A549 (cell line): ENCODE data around the gene RNF14. TPM values are rescaled to one million over a fixed set of nuclear protein-coding genes. Genes with fewer than 3 reads are reported as not detected.

Source experiments
- ATAC-seq, 2 experiments: fragments of 200-7000 bp in 1 of 2; fragments of >200 bp in 1 of 2; cut with Nextera tagmentation in 1 of 2; cut with Tn5 transposase in 1 of 2; 3 replicates each; pipeline versions ENCODE4 v1.8.0 to v1.9.1; 2018 to 2020; ENCODE audit warnings: mild to moderate bottlenecking in 1 of 2, moderate library complexity in 1 of 2
- CTCF ChIA-PET: fragments of 300-600 bp; sonication (Branson Sonifier 250); formaldehyde crosslinking; extraction: SDS; loops from one replicate; lab custom pipeline; 2021; ENCODE audit warnings: antibody characterized with exemption, inconsistent platforms; lab: Yijun Ruan, JAX
- POLR2A ChIA-PET: fragments of 350-600 bp; formaldehyde crosslinking; extraction: SDS; loops from one replicate; lab custom pipeline; 2021; ENCODE audit warnings: antibody characterized with exemption, inconsistent platforms; lab: Yijun Ruan, JAX
- DNase-seq, 2 experiments: peaks; one replicate each; pipeline versions ENCODE4 v3.0.0 to v3.0.0-alpha.2; 2011 to 2016; ENCODE audit warnings: low read depth in 1 of 2, low spot score in 1 of 2
- FAIRE-seq: peaks from 2 replicates; lab custom pipeline; 2011; peaks lifted over from hg19 to GRCh38; lab: Jason Lieb, UNC
- H3K27ac ChIP-seq, 2 experiments: fragments of >200 bp; sonication (Bioruptor Twin); formaldehyde crosslinking; 3 replicates each; pipeline ENCODE4 v1.5.1; 2016 to 2017
- H3K4me1 ChIP-seq: fragments of >200 bp; sonication (Bioruptor Twin); formaldehyde crosslinking; 3 replicates; pipeline ENCODE4 v1.6.1; 2016
- H3K4me2 ChIP-seq: fragments of >200 bp; sonication (Bioruptor Twin); formaldehyde crosslinking; 3 replicates; pipeline ENCODE4 v1.6.1; 2016
- H3K4me3 ChIP-seq: fragments of >200 bp; sonication (Bioruptor Twin); formaldehyde crosslinking; 3 replicates; pipeline ENCODE4 v1.5.1; 2016
- H3K9me3 ChIP-seq: fragments of >200 bp; sonication (Bioruptor Twin); formaldehyde crosslinking; 3 replicates; pipeline ENCODE4 v1.6.1; 2016
- CBX2 ChIP-seq: fragments of 200-600 bp; sonication (generic); IDR thresholded peaks from 2 replicates; pipeline ENCODE4 v1.6.1; 2016; ENCODE audit warnings: low read depth, mild to moderate bottlenecking, borderline replicate concordance
- CEBPB ChIP-seq, 2 experiments: fragments of >200 bp in 1 of 2; sonication (Bioruptor Twin) in 1 of 2; formaldehyde crosslinking in 1 of 2; IDR thresholded peaks; 2 replicates each; pipeline ENCODE4 v1.6.1; 2012 to 2016
- EHF ChIP-seq: fragments of 250-450 bp; sonication (Bioruptor Pico); IDR thresholded peaks from 2 replicates; pipeline ENCODE4 v1.5.0; 2020; ENCODE audit warnings: mild to moderate bottlenecking
- EHMT2 ChIP-seq: fragments of 200-600 bp; sonication (generic); IDR thresholded peaks from 2 replicates; pipeline ENCODE4 v1.6.1; 2016; ENCODE audit warnings: antibody characterized with exemption, low read depth, mild to moderate bottlenecking, moderate library complexity
- ESRRA ChIP-seq: fragments of 150-350 bp; IDR thresholded peaks from 2 replicates; pipeline ENCODE4 v1.6.1; 2014; ENCODE audit warnings: mild to moderate bottlenecking, low read length, borderline replicate concordance
- FOSL2 ChIP-seq, 2 experiments: fragments of 450-650 bp in 1 of 2; fragments of >200 bp in 1 of 2; sonication (Bioruptor Twin) in 1 of 2; formaldehyde crosslinking; IDR thresholded peaks; 2 replicates each; pipeline versions ENCODE4 v1.5.0 to v1.6.1; 2016 to 2020; ENCODE audit warnings: mild to moderate bottlenecking in 1 of 2, moderate library complexity in 1 of 2
- HOXA7 ChIP-seq: fragments of 250-450 bp; sonication (Bioruptor Pico); IDR thresholded peaks from 2 replicates; pipeline ENCODE4 v1.5.0; 2020; ENCODE audit warnings: mild to moderate bottlenecking, moderate library complexity
- HOXB13 ChIP-seq: fragments of 250-450 bp; sonication (Bioruptor Pico); IDR thresholded peaks from 2 replicates; pipeline ENCODE4 v1.5.0; 2020; ENCODE audit warnings: low read depth, mild to moderate bottlenecking, moderate library complexity
- MAFK ChIP-seq: fragments of 450-650 bp; IDR thresholded peaks from 2 replicates; pipeline ENCODE4 v1.6.1; 2014; ENCODE audit not compliant: partially characterized antibody
- NFE2L2 ChIP-seq: fragments of 150-350 bp; conservative IDR thresholded peaks from 2 replicates; pipeline ENCODE4 v1.6.1; 2014; ENCODE audit warnings: low read length
- POLR2A ChIP-seq: IDR thresholded peaks from 2 replicates; pipeline ENCODE4 v1.6.1; 2012; ENCODE audit warnings: mild to moderate bottlenecking, low read length
- RAD21 ChIP-seq, 2 experiments: fragments of >200 bp in 1 of 2; sonication (Bioruptor Twin) in 1 of 2; formaldehyde crosslinking in 1 of 2; IDR thresholded peaks in 1 of 2; conservative IDR thresholded peaks in 1 of 2; 2 replicates in 1 of 2; 3 replicates in 1 of 2; pipeline ENCODE4 v1.6.1; 2012 to 2018; ENCODE audit warnings: inconsistent platforms in 1 of 2
- RNF2 ChIP-seq: fragments of 200-600 bp; sonication (generic); IDR thresholded peaks from 2 replicates; pipeline ENCODE4 v1.6.1; 2016; ENCODE audit warnings: low read depth, mild to moderate bottlenecking, antibody characterized with exemption, moderate library complexity, borderline replicate concordance
- SMC3 ChIP-seq: fragments of >200 bp; sonication (Bioruptor Twin); formaldehyde crosslinking; IDR thresholded peaks from 3 replicates; pipeline ENCODE4 v1.6.1; 2018; ENCODE audit warnings: inconsistent platforms
- SREBF2 ChIP-seq: fragments of 450-650 bp; IDR thresholded peaks from 2 replicates; pipeline ENCODE4 v1.6.1; 2014; ENCODE audit warnings: mild to moderate bottlenecking, moderate library complexity
- ZC3H11A ChIP-seq: fragments of 450-650 bp; IDR thresholded peaks from 2 replicates; pipeline ENCODE4 v1.6.1; 2014; ENCODE audit warnings: antibody characterized with exemption, mild to moderate bottlenecking
- WGBS: methylation state at CpG from one replicate; pipeline ENCODE4 v1.1.6; 2017; ENCODE audit errors: missing lambda C conversion rate; 5-methylcytosine and 5-hydroxymethylcytosine counted together
- polyA plus RNA-seq, 4 experiments: library from polyadenylated mRNA; depleted of rRNA in 3 of 4; stranded (reverse); fragments of >200 nt; fragmentation: RNase III in 1 of 4; extraction: RNeasy Plus Mini Kit Qiagen cat#74134 plus additional on column Dnase treatment in 1 of 4; gene quantifications; 2 replicates in 3 of 4; 3 replicates in 1 of 4; pipeline ENCODE4 v1.2.3, GENCODE V29; 2011 to 2017
- TF ChIP-seq, protein P1 (sequence below): fragments of >200 bp; sonication (Bioruptor Twin); formaldehyde crosslinking; IDR thresholded peaks from 3 replicates; pipeline ENCODE4 v1.5.1; 2016

Gene RNF14
- polyA plus RNA-seq, 2 of the 4 experiments (the other 2 are of a cell fraction) = 43.2 to 47.4 TPM

- TF ChIP-seq MAFK (no peak), HOXA7 (CRISPR knock-in tag) (no peak)
- FAIRE-seq = no peak
- no peak overlapping the region for H3K4me3 ChIP-seq
- no peaks in the 10 kb centered on the region for H3K4me1 ChIP-seq
- no peak overlapping the region for H3K27ac ChIP-seq
- no peak for ATAC-seq
- DNase-seq = no peak
- no peak overlapping the region for H3K4me2 ChIP-seq
- ChIA-PET POLR2A (no interaction called here), CTCF (interaction anchor here (1.0 to 2.7 kb wide), 5 partner anchors 10 to 321 kb away, joined by 3 to 14 read pairs (median 5); no protein-coding TSS in a partner anchor)
- no peaks in the 10 kb centered on the region for H3K9me3 ChIP-seq
Measured at GRCh38 chr5:141986072-141986471, 17.2 kb downstream of the RNF14 start.

GRCh38 chr5:141989720-141990119, 20.8 kb downstream of the RNF14 start:
- 93% methylated on average over 1 of the region's 1 CpG for WGBS
- POLR2A ChIA-PET = interaction anchor here (0.7 to 2.2 kb wide), 3 partner anchors 19 to 23 kb away, joined by 3 to 7 read pairs (median 6); partner anchors contain the start of genes GNPDA1 and RNF14
- DNase-seq (no peak), ATAC-seq (no peak), FAIRE-seq (no peak)
- Histone ChIP-seq H3K4me1 (no peaks in the 10 kb centered on the region), H3K27ac (no peak overlapping the region), H3K4me3 (no peak overlapping the region), H3K9me3 (no peaks in the 10 kb centered on the region), H3K4me2 (no peak overlapping the region)
- CTCF ChIA-PET = interaction anchor here (0.7 to 6.2 kb wide), 12 partner anchors 9 to 666 kb away, joined by 3 to 97 read pairs (median 8); partner anchors contain the start of genes GNPDA1 and RNF14
- TF ChIP-seq ZC3H11A (no peak), EHMT2 (no peak)

- Histone ChIP-seq H3K4me3 (no peak overlapping the region), H3K4me1 (no peaks in the 10 kb centered on the region), H3K27ac (no peak overlapping the region), H3K9me3 (no peaks in the 10 kb centered on the region), H3K4me2 (no peak overlapping the region)
- ATAC-seq (peak; percentile 74 to 93; a peak in 4 of 6 replicates), FAIRE-seq (peak; percentile 92), DNase-seq (peak; percentile 64)
- WGBS = 6% methylated on average over 2 of the region's 2 CpGs
- ChIA-PET POLR2A (interaction anchor here (1.2 kb wide), 1 partner anchor 23 kb away, joined by 5 read pairs; the partner anchor contains the start of gene RNF14), CTCF (interaction anchor here (0.6 to 6.2 kb wide), 20 partner anchors 8 to 896 kb away, joined by 3 to 97 read pairs (median 5); partner anchors contain the start of genes GNPDA1 and RNF14)
- TF ChIP-seq FOSL2 (IDR thresholded peaks at IDR 0.05) = no peak
- TF ChIP-seq FOSL2 (CRISPR knock-in tag; IDR thresholded peaks at IDR 0.05) = no peak
- TF ChIP-seq SMC3 = peak; percentile 70
- no peak for TF ChIP-seq NFE2L2
- no peak for TF ChIP-seq CEBPB (IDR thresholded peaks at IDR 0.05)
- no peak for TF ChIP-seq RNF2
- TF ChIP-seq EHMT2 = no peak
- TF ChIP-seq EHF (CRISPR knock-in tag) = no peak
- no peak for TF ChIP-seq SREBF2
- TF ChIP-seq HOXA7 (CRISPR knock-in tag) = no peak
- no peak for TF ChIP-seq ESRRA
- TF ChIP-seq, protein P1, sequence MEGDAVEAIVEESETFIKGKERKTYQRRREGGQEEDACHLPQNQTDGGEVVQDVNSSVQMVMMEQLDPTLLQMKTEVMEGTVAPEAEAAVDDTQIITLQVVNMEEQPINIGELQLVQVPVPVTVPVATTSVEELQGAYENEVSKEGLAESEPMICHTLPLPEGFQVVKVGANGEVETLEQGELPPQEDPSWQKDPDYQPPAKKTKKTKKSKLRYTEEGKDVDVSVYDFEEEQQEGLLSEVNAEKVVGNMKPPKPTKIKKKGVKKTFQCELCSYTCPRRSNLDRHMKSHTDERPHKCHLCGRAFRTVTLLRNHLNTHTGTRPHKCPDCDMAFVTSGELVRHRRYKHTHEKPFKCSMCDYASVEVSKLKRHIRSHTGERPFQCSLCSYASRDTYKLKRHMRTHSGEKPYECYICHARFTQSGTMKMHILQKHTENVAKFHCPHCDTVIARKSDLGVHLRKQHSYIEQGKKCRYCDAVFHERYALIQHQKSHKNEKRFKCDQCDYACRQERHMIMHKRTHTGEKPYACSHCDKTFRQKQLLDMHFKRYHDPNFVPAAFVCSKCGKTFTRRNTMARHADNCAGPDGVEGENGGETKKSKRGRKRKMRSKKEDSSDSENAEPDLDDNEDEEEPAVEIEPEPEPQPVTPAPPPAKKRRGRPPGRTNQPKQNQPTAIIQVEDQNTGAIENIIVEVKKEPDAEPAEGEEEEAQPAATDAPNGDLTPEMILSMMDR = peak; percentile 84
- peak; percentile 62 to 64 for TF ChIP-seq RAD21 (conservative IDR thresholded peaks at IDR 0.05 in 1 of 2, IDR thresholded peaks at IDR 0.05 in 1 of 2)
- no peak for TF ChIP-seq CBX2
- no peak for TF ChIP-seq POLR2A
- no peak for TF ChIP-seq HOXB13 (CRISPR knock-in tag)
Measured at GRCh38 chr5:141992349-141992963, 23.6 kb downstream of the RNF14 start.
